Upper lobe of left lung (tissue), 4 donors: ENCODE data around the gene NOL6.

ENCODE experiments used
- EP300 ChIP-seq, 4 donors: sonication (generic); formaldehyde crosslinking; IDR thresholded peaks; one replicate each; pipeline ENCODE4 v1.5.1; 2017; ENCODE audit warnings: antibody characterized with exemption in 4 of 4, control low read depth in 2 of 4
- POLR2A ChIP-seq, 4 donors: fragments of 450-650 bp; IDR thresholded peaks; one replicate each; pipeline ENCODE4 v1.5.1; 2016 to 2017; ENCODE audit warnings: antibody characterized with exemption in 4 of 4, mild to moderate bottlenecking in 2 of 4
- TF ChIP-seq, protein P1 (sequence below), 6 experiments: fragments of 450-650 bp in 4 of 6; fragments of 200-600 bp in 2 of 6; sonication (generic) in 2 of 6; IDR thresholded peaks; one replicate each; pipeline ENCODE4 v1.5.1; 2016 to 2019; ENCODE audit warnings: antibody characterized with exemption in 6 of 6

- TF ChIP-seq, protein P1, sequence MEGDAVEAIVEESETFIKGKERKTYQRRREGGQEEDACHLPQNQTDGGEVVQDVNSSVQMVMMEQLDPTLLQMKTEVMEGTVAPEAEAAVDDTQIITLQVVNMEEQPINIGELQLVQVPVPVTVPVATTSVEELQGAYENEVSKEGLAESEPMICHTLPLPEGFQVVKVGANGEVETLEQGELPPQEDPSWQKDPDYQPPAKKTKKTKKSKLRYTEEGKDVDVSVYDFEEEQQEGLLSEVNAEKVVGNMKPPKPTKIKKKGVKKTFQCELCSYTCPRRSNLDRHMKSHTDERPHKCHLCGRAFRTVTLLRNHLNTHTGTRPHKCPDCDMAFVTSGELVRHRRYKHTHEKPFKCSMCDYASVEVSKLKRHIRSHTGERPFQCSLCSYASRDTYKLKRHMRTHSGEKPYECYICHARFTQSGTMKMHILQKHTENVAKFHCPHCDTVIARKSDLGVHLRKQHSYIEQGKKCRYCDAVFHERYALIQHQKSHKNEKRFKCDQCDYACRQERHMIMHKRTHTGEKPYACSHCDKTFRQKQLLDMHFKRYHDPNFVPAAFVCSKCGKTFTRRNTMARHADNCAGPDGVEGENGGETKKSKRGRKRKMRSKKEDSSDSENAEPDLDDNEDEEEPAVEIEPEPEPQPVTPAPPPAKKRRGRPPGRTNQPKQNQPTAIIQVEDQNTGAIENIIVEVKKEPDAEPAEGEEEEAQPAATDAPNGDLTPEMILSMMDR (IDR thresholded peaks at IDR 0.05) = no peak
- no peak for TF ChIP-seq POLR2A (IDR thresholded peaks at IDR 0.05)
- no peak for TF ChIP-seq EP300 (IDR thresholded peaks at IDR 0.05)
Measured at GRCh38 chr9:33439731-33440130, 34.0 kb downstream of the NOL6 start.
